WTC11 (cell line): ENCODE data around the gene SPTBN4. TPM values are rescaled to one million over a fixed set of nuclear protein-coding genes. Genes with fewer than 3 reads are reported as not detected.

Source experiments
- ATAC-seq: fragments of 200-7000 bp; cut with Tn5 transposase; 2 replicates; pipeline ENCODE4 v1.10.0; 2021; ENCODE audit warnings: mild to moderate bottlenecking, moderate library complexity
- CTCF ChIA-PET: fragments of 300-600 bp; sonication (Branson Sonifier 250); formaldehyde crosslinking; loops from one replicate; lab custom pipeline; 2021; ENCODE audit warnings: antibody characterized with exemption; lab: Charles Lee
- POLR2A ChIA-PET: fragments of 350-600 bp; sonication (Branson Sonifier 250); formaldehyde crosslinking; loops from one replicate; lab custom pipeline; 2021; ENCODE audit warnings: antibody characterized with exemption; lab: Charles Lee
- DNase-seq: peaks from one replicate; pipeline ENCODE4 v3.0.0; 2021; ENCODE audit warnings: low spot score
- H3K27ac Mint-ChIP-seq: 2 replicates; pipeline ENCODE4 v1.8.0; 2021; ENCODE audit warnings: mixed read lengths
- H3K27me3 Mint-ChIP-seq: 2 replicates; pipeline ENCODE4 v1.8.0; 2021; ENCODE audit warnings: low read depth, mild to moderate bottlenecking, moderate library complexity, mixed read lengths
- H3K36me3 Mint-ChIP-seq: 2 replicates; pipeline ENCODE4 v1.8.0; 2021; ENCODE audit warnings: mixed read lengths
- H3K4me1 Mint-ChIP-seq: 2 replicates; pipeline ENCODE4 v1.8.0; 2022; ENCODE audit warnings: mixed read lengths
- H3K4me3 Mint-ChIP-seq: 2 replicates; pipeline ENCODE4 v1.8.0; 2021; ENCODE audit warnings: mild to moderate bottlenecking, moderate library complexity, mixed read lengths
- H3K9me3 Mint-ChIP-seq: 2 replicates; pipeline ENCODE4 v1.8.0; 2021; ENCODE audit warnings: mixed read lengths
- ATF2 ChIP-seq: sonication (generic); formaldehyde crosslinking; IDR thresholded peaks from 2 replicates; pipeline ENCODE4 v1.8.1; 2022; ENCODE audit warnings: low read depth, missing genetic modification reagents, borderline replicate concordance
- ATF6 ChIP-seq: sonication (generic); formaldehyde crosslinking; IDR thresholded peaks from 2 replicates; pipeline ENCODE4 v1.8.1; 2023; ENCODE audit warnings: mild to moderate bottlenecking, missing genetic modification reagents
- CBFB ChIP-seq: sonication (generic); formaldehyde crosslinking; IDR thresholded peaks from 2 replicates; pipeline ENCODE4 v1.8.1; 2022; ENCODE audit warnings: mild to moderate bottlenecking, low read depth, missing genetic modification reagents
- CREB1 ChIP-seq: sonication (generic); formaldehyde crosslinking; IDR thresholded peaks from 2 replicates; pipeline ENCODE4 v1.8.0; 2023; ENCODE audit warnings: mild to moderate bottlenecking, missing genetic modification reagents
- ESRRA ChIP-seq: sonication (generic); formaldehyde crosslinking; IDR thresholded peaks from 2 replicates; pipeline ENCODE4 v1.8.1; 2022; ENCODE audit warnings: mild to moderate bottlenecking, missing genetic modification reagents, borderline replicate concordance
- ETV6 ChIP-seq: sonication (generic); formaldehyde crosslinking; IDR thresholded peaks from 2 replicates; pipeline ENCODE4 v1.8.1; 2022; ENCODE audit warnings: mild to moderate bottlenecking, missing genetic modification reagents
- HMGA2 ChIP-seq: fragments of 250-450 bp; sonication (Bioruptor Pico); IDR thresholded peaks from 2 replicates; pipeline ENCODE4 v1.4.0; 2021; ENCODE audit warnings: mild to moderate bottlenecking, moderate library complexity
- JUN ChIP-seq: sonication (generic); formaldehyde crosslinking; IDR thresholded peaks from 2 replicates; pipeline ENCODE4 v1.8.0; 2023; ENCODE audit warnings: mild to moderate bottlenecking, missing genetic modification reagents
- MXD4 ChIP-seq: fragments of 250-450 bp; sonication (Bioruptor Pico); IDR thresholded peaks from 2 replicates; pipeline ENCODE4 v1.8.0; 2021; ENCODE audit warnings: mild to moderate bottlenecking, moderate library complexity, borderline replicate concordance
- NR3C1 ChIP-seq: sonication (generic); formaldehyde crosslinking; conservative IDR thresholded peaks from 2 replicates; pipeline ENCODE4 v1.8.1; 2023; ENCODE audit warnings: low read depth, mild to moderate bottlenecking, missing genetic modification reagents
- PRRX2 ChIP-seq: fragments of 250-450 bp; sonication (Bioruptor Pico); IDR thresholded peaks from 2 replicates; pipeline ENCODE4 v1.8.0; 2021; ENCODE audit warnings: mild to moderate bottlenecking
- total RNA-seq: library from RNA; stranded (reverse); gene quantifications from 3 replicates; pipeline ENCODE4 v1.2.3, GENCODE V29; 2021
- TF ChIP-seq, protein P1 (sequence below): sonication (generic); formaldehyde crosslinking; conservative IDR thresholded peaks from 2 replicates; pipeline ENCODE4 v1.8.1; 2023; ENCODE audit warnings: mild to moderate bottlenecking, low read depth, missing genetic modification reagents, moderate library complexity
- TF ChIP-seq, protein P2 (sequence below): sonication (generic); formaldehyde crosslinking; IDR thresholded peaks from 2 replicates; pipeline ENCODE4 v1.8.0; 2023; ENCODE audit warnings: mild to moderate bottlenecking, missing genetic modification reagents
- TF ChIP-seq, protein P3 (sequence below): sonication (generic); formaldehyde crosslinking; IDR thresholded peaks from 2 replicates; pipeline ENCODE4 v1.8.0; 2022; ENCODE audit warnings: mild to moderate bottlenecking, missing genetic modification reagents
- TF ChIP-seq, protein P4 (sequence below): sonication (generic); formaldehyde crosslinking; IDR thresholded peaks from 2 replicates; pipeline ENCODE4 v1.8.0; 2022; ENCODE audit warnings: mild to moderate bottlenecking, missing genetic modification reagents
- TF ChIP-seq, protein P5 (sequence below): fragments of 250-450 bp; sonication (Bioruptor Pico); conservative IDR thresholded peaks from 2 replicates; pipeline ENCODE4 v1.9.0; 2021; ENCODE audit warnings: mild to moderate bottlenecking
- TF ChIP-seq, protein P6 (sequence below): sonication (generic); formaldehyde crosslinking; conservative IDR thresholded peaks from 2 replicates; pipeline ENCODE4 v1.8.1; 2022; ENCODE audit warnings: mild to moderate bottlenecking, missing genetic modification reagents

SPTBN4 gene
- total RNA-seq, 1 experiment from 2014 or later = 2.8 TPM

- Mint-ChIP-seq H3K27me3 (peaks cover 61% of the 10 kb centered on the region), H3K27ac (no peak overlapping the region), H3K4me1 (peaks cover 5% of the 10 kb centered on the region), H3K36me3 (no peaks in the 10 kb centered on the region), H3K9me3 (peaks cover 19% of the 10 kb centered on the region), H3K4me3 (no peak overlapping the region)
- ChIA-PET POLR2A (no interaction called here), CTCF (interaction anchor here (1.0 kb wide), 1 partner anchor 28 kb away, joined by 5 read pairs; no protein-coding TSS in a partner anchor)
- TF ChIP-seq, protein P1, sequence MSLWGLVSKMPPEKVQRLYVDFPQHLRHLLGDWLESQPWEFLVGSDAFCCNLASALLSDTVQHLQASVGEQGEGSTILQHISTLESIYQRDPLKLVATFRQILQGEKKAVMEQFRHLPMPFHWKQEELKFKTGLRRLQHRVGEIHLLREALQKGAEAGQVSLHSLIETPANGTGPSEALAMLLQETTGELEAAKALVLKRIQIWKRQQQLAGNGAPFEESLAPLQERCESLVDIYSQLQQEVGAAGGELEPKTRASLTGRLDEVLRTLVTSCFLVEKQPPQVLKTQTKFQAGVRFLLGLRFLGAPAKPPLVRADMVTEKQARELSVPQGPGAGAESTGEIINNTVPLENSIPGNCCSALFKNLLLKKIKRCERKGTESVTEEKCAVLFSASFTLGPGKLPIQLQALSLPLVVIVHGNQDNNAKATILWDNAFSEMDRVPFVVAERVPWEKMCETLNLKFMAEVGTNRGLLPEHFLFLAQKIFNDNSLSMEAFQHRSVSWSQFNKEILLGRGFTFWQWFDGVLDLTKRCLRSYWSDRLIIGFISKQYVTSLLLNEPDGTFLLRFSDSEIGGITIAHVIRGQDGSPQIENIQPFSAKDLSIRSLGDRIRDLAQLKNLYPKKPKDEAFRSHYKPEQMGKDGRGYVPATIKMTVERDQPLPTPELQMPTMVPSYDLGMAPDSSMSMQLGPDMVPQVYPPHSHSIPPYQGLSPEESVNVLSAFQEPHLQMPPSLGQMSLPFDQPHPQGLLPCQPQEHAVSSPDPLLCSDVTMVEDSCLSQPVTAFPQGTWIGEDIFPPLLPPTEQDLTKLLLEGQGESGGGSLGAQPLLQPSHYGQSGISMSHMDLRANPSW (CRISPR knock-in tag) = no peak
- TF ChIP-seq CREB1 (CRISPR knock-in tag) = no peak
- TF ChIP-seq, protein P2, sequence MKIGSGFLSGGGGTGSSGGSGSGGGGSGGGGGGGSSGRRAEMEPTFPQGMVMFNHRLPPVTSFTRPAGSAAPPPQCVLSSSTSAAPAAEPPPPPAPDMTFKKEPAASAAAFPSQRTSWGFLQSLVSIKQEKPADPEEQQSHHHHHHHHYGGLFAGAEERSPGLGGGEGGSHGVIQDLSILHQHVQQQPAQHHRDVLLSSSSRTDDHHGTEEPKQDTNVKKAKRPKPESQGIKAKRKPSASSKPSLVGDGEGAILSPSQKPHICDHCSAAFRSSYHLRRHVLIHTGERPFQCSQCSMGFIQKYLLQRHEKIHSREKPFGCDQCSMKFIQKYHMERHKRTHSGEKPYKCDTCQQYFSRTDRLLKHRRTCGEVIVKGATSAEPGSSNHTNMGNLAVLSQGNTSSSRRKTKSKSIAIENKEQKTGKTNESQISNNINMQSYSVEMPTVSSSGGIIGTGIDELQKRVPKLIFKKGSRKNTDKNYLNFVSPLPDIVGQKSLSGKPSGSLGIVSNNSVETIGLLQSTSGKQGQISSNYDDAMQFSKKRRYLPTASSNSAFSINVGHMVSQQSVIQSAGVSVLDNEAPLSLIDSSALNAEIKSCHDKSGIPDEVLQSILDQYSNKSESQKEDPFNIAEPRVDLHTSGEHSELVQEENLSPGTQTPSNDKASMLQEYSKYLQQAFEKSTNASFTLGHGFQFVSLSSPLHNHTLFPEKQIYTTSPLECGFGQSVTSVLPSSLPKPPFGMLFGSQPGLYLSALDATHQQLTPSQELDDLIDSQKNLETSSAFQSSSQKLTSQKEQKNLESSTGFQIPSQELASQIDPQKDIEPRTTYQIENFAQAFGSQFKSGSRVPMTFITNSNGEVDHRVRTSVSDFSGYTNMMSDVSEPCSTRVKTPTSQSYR = no peak
- DNase-seq (no peak), ATAC-seq (no peak)
These were observed 25.5 kb downstream of the SPTBN4 start for GRCh38 chr19:40492274-40492673.

DNA sequence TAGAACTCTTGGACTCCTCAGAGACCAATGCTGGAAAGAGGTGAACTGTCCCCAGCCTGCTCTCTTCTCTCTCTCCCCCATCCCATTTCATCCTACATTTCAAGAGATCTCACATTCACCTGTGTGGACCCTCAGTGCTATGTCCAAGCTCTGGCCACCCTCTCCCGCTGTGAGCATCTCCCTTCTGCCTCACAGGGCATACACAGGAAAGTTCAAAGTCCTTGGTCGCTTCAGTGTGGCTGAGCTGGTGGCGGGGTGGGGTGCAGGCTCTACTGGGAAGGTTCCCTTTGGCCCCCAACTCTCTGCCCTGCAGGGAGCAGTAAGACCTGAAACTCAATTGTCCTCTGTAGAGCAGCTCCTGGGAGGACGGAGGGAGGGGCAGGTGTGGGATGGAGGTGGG lies 27.0 kb downstream of the SPTBN4 start:
- TF ChIP-seq ATF6 (CRISPR knock-in tag) (no peak), ATF2 (no peak), JUN (no peak), NR3C1 (CRISPR knock-in tag) (no peak), CBFB (no peak), ETV6 (CRISPR knock-in tag) (no peak), ESRRA (CRISPR knock-in tag) (no peak), PRRX2 (no peak), MXD4 (CRISPR knock-in tag) (no peak), HMGA2 (no peak)
- TF ChIP-seq, protein P3, sequence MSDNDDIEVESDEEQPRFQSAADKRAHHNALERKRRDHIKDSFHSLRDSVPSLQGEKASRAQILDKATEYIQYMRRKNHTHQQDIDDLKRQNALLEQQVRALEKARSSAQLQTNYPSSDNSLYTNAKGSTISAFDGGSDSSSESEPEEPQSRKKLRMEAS (CRISPR knock-in tag) = no peak
- TF ChIP-seq, protein P2 = no peak
- TF ChIP-seq, protein P4, sequence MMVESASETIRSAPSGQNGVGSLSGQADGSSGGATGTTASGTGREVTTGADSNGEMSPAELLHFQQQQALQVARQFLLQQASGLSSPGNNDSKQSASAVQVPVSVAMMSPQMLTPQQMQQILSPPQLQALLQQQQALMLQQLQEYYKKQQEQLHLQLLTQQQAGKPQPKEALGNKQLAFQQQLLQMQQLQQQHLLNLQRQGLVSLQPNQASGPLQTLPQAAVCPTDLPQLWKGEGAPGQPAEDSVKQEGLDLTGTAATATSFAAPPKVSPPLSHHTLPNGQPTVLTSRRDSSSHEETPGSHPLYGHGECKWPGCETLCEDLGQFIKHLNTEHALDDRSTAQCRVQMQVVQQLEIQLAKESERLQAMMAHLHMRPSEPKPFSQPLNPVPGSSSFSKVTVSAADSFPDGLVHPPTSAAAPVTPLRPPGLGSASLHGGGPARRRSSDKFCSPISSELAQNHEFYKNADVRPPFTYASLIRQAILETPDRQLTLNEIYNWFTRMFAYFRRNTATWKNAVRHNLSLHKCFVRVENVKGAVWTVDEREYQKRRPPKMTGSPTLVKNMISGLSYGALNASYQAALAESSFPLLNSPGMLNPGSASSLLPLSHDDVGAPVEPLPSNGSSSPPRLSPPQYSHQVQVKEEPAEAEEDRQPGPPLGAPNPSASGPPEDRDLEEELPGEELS = no peak
- TF ChIP-seq, protein P5, sequence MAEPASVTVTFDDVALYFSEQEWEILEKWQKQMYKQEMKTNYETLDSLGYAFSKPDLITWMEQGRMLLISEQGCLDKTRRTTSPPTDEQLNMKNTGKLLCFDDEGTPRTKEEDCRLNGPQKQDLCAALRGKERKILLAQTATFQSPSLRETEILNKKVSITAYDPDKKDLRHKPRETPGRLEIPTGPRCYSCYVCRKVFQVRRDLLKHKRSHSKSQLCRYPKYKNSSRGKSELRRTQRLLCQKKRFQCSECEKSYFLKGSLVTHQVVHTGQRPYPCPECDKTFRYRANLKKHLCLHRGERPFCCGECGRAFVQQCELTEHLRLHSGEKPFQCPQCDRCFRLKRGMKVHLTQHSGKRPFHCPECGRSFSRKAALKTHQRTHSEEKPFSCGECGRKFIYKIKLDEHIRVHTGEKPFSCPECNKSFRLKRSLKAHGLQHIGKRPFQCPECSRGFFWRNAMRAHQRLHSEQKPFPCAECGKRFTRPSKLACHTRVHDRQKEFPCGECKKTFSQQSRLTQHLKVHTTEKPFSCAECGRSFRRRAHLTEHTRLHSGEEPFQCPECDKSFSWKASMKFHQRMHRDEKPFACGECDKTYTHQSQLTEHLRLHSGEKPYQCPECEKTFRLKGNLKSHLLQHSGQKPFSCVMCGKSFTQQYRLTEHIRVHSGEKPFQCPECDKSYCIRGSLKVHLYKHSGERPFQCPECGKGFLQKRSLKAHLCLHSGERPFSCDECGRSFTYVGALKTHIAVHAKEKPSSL (CRISPR knock-in tag) = no peak
- TF ChIP-seq, protein P6, sequence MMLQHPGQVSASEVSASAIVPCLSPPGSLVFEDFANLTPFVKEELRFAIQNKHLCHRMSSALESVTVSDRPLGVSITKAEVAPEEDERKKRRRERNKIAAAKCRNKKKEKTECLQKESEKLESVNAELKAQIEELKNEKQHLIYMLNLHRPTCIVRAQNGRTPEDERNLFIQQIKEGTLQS (CRISPR knock-in tag) = no peak
- ChIA-PET CTCF (no interaction called here), POLR2A (no interaction called here)
- H3K27ac Mint-ChIP-seq = no peak overlapping the region
- no peak overlapping the region for H3K4me3 Mint-ChIP-seq
- DNase-seq = no peak
- no peaks in the 10 kb centered on the region for H3K4me1 Mint-ChIP-seq
- H3K36me3 Mint-ChIP-seq = no peaks in the 10 kb centered on the region
- H3K9me3 Mint-ChIP-seq = peaks cover 19% of the 10 kb centered on the region
- peaks cover 48% of the 10 kb centered on the region for H3K27me3 Mint-ChIP-seq
- no peak for ATAC-seq
